Measurements from ENCODE around the gene APOL3. TPM values are rescaled to one million over a fixed set of nuclear protein-coding genes. Genes with fewer than 3 reads are reported as not detected.
"Not testable (repeated sequence)": the region's sequence is repeated elsewhere in the genome, so short reads cannot be mapped to it uniquely, and the experiment has no call there.

The APOL3 gene
- polyA plus RNA-seq, 1 experiment: 4.2 TPM

DNA sequence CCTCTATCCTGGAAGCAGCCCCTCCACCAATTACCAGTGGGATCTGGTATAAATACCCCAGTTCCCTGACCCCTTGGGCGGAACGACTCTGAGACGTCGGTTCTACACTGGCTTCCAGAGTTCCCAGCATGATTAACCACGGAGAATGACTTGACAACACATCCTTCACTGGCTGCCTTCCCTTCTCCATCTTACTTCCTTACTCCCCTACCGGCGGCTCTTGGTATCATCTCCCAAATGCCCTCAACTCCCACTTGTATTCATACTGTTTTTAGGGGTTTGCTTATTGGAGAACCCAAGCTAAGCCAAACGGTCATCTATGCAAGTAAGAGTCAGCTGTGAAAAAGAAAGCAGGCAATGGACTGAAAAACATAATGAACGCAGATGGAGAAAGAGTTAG is 56.1 kb downstream of the APOL3 start:
- CTCF ChIA-PET: no interaction called here
- TF ChIP-seq, protein P1, sequence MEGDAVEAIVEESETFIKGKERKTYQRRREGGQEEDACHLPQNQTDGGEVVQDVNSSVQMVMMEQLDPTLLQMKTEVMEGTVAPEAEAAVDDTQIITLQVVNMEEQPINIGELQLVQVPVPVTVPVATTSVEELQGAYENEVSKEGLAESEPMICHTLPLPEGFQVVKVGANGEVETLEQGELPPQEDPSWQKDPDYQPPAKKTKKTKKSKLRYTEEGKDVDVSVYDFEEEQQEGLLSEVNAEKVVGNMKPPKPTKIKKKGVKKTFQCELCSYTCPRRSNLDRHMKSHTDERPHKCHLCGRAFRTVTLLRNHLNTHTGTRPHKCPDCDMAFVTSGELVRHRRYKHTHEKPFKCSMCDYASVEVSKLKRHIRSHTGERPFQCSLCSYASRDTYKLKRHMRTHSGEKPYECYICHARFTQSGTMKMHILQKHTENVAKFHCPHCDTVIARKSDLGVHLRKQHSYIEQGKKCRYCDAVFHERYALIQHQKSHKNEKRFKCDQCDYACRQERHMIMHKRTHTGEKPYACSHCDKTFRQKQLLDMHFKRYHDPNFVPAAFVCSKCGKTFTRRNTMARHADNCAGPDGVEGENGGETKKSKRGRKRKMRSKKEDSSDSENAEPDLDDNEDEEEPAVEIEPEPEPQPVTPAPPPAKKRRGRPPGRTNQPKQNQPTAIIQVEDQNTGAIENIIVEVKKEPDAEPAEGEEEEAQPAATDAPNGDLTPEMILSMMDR (IDR thresholded peaks at IDR 0.05; ENCODE audit: low read depth, low read length): no peak
- H3K27me3 ChIP-seq (ENCODE audit: control insufficient read depth, insufficient read depth, low read length): peaks cover 2% of the 10 kb centered on the region
- POLR2A ChIA-PET: no interaction called here
- H3K27ac ChIP-seq (ENCODE audit: low read depth, low read length): no peak overlapping the region
- no peak overlapping the region for H3K4me3 ChIP-seq (ENCODE audit: low read depth, low read length)
- DNase-seq (ENCODE audit: low read depth, low spot score): no peak
- H3K9me3 ChIP-seq (ENCODE audit: control insufficient read depth, insufficient read depth, low read length): no peaks in the 10 kb centered on the region

DNA sequence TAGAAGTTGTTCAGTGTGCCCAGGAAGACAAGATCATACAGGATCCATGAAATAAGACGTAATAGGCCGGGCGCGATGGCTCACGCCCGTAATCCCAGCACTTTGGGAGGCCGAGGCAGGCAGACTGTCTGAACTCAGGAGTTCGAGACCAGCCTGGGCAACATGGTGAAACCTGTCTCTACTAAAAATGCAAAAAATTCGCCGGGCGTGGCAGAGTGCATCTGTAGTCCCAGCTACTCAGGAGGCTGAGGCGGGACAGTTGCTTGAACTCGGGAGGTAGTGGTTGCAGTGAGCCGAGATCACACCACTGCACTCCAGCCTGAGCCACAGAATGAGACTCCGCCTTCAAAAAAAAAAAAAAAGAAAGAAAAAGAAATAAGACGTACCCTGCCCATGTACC is 56.7 kb downstream of the APOL3 start:
- Histone ChIP-seq H3K27ac (ENCODE audit: low read depth, low read length) (no peak overlapping the region), H3K27me3 (ENCODE audit: control insufficient read depth, insufficient read depth, low read length) (peaks cover 2% of the 10 kb centered on the region), H3K9me3 (ENCODE audit: control insufficient read depth, insufficient read depth, low read length) (no peaks in the 10 kb centered on the region), H3K4me3 (ENCODE audit: low read depth, low read length) (no peak overlapping the region)
- POLR2A ChIA-PET: no interaction called here
- no peak for DNase-seq (ENCODE audit: low read depth, low spot score)
- TF ChIP-seq, protein P1 (IDR thresholded peaks at IDR 0.05; ENCODE audit: low read depth, low read length): no peak
- CTCF ChIA-PET: no interaction called here

- DNase-seq (ENCODE audit: low read depth, low spot score): no peak
- TF ChIP-seq, protein P1 (IDR thresholded peaks at IDR 0.05; ENCODE audit: low read depth, low read length): no peak
- Histone ChIP-seq H3K27me3 (ENCODE audit: control insufficient read depth, insufficient read depth, low read length) (peaks cover 2% of the 10 kb centered on the region), H3K9me3 (ENCODE audit: control insufficient read depth, insufficient read depth, low read length) (no peaks in the 10 kb centered on the region), H3K27ac (ENCODE audit: low read depth, low read length) (no peak overlapping the region), H3K4me3 (ENCODE audit: low read depth, low read length) (no peak overlapping the region)
- POLR2A ChIA-PET: no interaction called here
- CTCF ChIA-PET: no interaction called here
Measured at GRCh38 chr22:36102995-36103394, 57.6 kb downstream of the APOL3 start.

DNA sequence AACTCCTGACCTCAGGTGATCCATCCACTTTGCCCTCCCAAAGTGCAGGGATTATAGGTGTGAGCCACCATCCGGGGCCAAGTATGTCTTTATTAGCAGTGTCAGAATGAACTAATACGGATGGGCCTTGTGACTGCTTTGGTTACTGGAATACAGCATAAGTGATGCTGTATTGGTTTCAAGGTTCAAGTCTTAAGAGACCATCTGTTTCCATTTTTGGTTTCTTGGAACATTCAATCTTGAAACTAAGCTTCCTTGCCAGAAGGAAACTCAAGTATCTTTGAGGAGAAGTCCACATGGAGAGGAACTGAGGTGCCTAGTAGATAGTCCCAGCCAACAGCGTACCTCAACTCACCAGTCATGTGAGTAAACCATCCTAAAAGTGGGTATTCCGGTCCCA is 58.8 kb downstream of the APOL3 start:
- no peak overlapping the region for H3K27ac ChIP-seq (ENCODE audit: low read depth, low read length)
- no peak for DNase-seq (ENCODE audit: low read depth, low spot score)
- ChIA-PET CTCF (no interaction called here), POLR2A (no interaction called here)
- TF ChIP-seq, protein P1 (IDR thresholded peaks at IDR 0.05; ENCODE audit: low read depth, low read length): no peak
- no peak overlapping the region for H3K4me3 ChIP-seq (ENCODE audit: low read depth, low read length)
- no peaks in the 10 kb centered on the region for H3K9me3 ChIP-seq (ENCODE audit: control insufficient read depth, insufficient read depth, low read length)
- H3K27me3 ChIP-seq (ENCODE audit: control insufficient read depth, insufficient read depth, low read length): peaks cover 2% of the 10 kb centered on the region

DNA sequence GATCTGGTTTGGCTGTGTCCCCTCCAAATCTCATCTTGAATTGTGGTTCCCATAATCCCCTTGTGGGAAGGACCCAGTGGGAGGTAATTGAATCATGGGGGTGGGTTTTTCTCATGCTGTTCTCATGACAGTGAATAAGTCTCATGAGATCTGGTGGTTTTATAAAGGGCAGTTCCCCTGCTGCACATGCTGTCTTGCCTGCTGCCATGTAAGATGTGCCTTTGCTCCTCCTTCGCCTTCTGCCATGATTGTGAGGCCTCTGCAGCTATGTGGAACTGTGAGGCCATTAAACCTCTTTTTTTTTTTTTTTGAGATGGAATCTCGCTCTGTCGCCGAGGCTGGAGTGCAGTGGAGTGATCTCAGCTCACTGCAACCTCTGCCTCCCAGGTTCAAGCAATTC is 59.6 kb downstream of the APOL3 start:
- CTCF ChIA-PET; DNase-seq (ENCODE audit: low read depth, low spot score); H3K27ac ChIP-seq (ENCODE audit: low read depth, low read length); POLR2A ChIA-PET; H3K4me3 ChIP-seq (ENCODE audit: low read depth, low read length); H3K9me3 ChIP-seq (ENCODE audit: control insufficient read depth, insufficient read depth, low read length); H3K27me3 ChIP-seq (ENCODE audit: control insufficient read depth, insufficient read depth, low read length): not testable (repeated sequence)
